Panc1 (cell line): Measurements from ENCODE around the gene GRHL3.

ENCODE experiments used
- POLR2AphosphoS5 ChIP-seq: IDR thresholded peaks from 2 replicates; pipeline ENCODE4 v1.6.1; 2012; ENCODE audit warnings: mild to moderate bottlenecking, low read depth, low read length, moderate library complexity
- TF ChIP-seq, protein P1 (sequence below): fragments of 450-650 bp; IDR thresholded peaks from 2 replicates; pipeline ENCODE4 v1.5.1; 2017; ENCODE audit warnings: mild to moderate bottlenecking

DNA sequence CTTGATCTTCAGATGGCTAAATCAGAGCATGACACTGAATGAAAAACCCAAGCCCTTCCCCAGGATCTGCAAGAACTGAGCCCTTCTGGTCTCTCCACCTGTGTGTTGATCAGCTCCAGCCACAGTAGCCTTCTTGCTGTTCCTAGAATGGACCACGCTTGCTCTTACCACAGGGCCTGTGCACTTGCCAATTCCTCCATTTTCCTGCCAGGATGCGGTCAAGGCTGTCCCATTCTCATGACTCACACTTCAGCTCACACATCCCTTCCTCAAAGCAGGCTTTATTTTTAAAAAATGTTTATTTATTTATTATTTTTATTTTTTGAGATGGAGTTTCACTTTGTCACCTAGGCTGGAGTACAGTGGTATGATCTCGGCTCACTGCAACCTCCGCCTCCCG, 43.6 kb upstream of the GRHL3 start:
- TF ChIP-seq POLR2AphosphoS5, result no peak
- TF ChIP-seq, protein P1, sequence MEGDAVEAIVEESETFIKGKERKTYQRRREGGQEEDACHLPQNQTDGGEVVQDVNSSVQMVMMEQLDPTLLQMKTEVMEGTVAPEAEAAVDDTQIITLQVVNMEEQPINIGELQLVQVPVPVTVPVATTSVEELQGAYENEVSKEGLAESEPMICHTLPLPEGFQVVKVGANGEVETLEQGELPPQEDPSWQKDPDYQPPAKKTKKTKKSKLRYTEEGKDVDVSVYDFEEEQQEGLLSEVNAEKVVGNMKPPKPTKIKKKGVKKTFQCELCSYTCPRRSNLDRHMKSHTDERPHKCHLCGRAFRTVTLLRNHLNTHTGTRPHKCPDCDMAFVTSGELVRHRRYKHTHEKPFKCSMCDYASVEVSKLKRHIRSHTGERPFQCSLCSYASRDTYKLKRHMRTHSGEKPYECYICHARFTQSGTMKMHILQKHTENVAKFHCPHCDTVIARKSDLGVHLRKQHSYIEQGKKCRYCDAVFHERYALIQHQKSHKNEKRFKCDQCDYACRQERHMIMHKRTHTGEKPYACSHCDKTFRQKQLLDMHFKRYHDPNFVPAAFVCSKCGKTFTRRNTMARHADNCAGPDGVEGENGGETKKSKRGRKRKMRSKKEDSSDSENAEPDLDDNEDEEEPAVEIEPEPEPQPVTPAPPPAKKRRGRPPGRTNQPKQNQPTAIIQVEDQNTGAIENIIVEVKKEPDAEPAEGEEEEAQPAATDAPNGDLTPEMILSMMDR, result no peak
